ENCODE measurements around the gene SYT10.
"Not testable (repeated sequence)": the region's sequence is repeated elsewhere in the genome, so short reads cannot be mapped to it uniquely, and the experiment has no call there.

SYT10 gene

DNA sequence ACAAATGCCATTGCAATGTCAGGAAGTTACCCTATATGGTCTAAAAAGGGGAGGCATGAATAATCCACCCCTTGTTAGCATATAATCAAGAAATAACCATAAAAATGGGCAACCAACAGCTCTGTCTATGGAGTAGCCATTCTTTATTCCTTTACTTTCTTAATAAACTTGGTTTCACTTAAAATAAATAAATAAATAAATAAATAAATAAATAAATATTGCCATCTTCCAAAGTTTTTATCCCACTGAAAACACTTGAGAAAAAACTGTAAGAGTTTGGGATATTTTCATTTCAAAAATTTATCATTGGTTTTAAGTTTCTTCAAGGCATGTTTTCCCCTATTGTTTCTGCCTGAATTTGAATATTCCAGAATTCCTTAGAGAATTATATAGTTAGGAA is 89.8 kb downstream of the SYT10 start:
- DNase-seq = no peak

DNA sequence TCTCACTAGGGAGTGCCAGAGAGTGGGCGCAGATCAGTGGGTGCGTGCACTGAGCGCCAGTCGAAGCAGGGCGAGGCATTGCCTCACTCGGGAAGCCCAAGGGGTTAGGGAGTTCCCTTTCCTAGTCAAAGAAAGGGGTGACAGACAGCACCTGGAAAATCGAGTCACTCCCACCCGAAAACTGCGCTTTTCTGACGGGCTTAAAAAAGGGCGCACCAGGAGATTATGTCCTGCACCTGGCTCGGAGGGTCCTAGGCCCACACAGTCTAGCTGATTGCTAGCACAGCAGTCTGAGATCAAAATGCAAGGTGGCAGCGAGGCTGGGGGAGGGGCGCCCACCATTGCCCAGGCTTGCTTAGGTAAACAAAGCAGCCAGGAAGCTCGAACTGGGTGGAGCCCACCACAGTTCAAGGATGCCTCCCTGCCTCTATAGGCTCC is 107.6 kb downstream of the SYT10 start:
- not testable (repeated sequence) for DNase-seq

DNA sequence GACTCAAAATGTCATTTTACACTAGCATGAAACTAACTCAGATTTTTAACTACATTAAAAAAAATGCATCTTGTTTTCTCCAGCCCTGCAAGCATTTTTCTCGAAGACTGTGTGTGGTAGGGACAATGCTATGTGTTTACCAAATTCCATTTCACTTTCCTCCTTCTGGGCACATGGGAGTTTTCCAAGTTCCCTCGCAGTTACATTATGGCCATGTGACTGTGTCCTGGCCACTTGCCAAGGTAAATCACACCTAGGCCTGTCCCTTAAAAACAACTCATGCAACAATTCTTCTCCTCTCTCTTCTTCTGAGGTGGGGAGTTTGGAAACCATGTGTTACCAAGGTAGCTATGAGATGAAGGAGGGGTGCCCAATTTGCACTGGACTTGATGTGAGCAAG is 108.7 kb downstream of the SYT10 start:
- no peak for DNase-seq

Measured in right kidney (tissue), 1 donor.